Ovary (tissue), 9 donors: ENCODE results near the gene AP5Z1. TPM values are rescaled to one million over a fixed set of nuclear protein-coding genes. Genes with fewer than 3 reads are reported as not detected.

ENCODE experiments used
- DNase-seq, 5 donors: peaks; one replicate each; pipeline ENCODE4 v3.0.0-alpha.2; 2019 to 2020
- H3K27ac ChIP-seq, 2 donors: fragments of 200-600 bp; one replicate each; pipeline versions ENCODE4 v1.5.1 to v1.8.0; 2019 to 2022
- H3K27me3 ChIP-seq: fragments of 200-600 bp; one replicate; pipeline ENCODE4 v1.8.0; 2022
- H3K36me3 ChIP-seq: fragments of 200-600 bp; sonication (generic); one replicate; pipeline ENCODE4 v1.5.1; 2019
- H3K4me1 ChIP-seq: one replicate; pipeline ENCODE4 v1.8.1; 2013; ENCODE audit warnings: mild to moderate bottlenecking, moderate library complexity; ENCODE audit not compliant: insufficient read depth
- H3K4me3 ChIP-seq: fragments of 200-600 bp; sonication (generic); one replicate; pipeline ENCODE4 v1.5.1; 2017
- H3K9me3 ChIP-seq, 2 donors: fragments of 200-600 bp in 1 of 2; sonication (generic) in 1 of 2; one replicate each; pipeline versions ENCODE4 v1.5.1 to v1.8.1; 2013 to 2019; ENCODE audit warnings: mild to moderate bottlenecking in 1 of 2, moderate library complexity in 1 of 2
- EP300 ChIP-seq: sonication (generic); formaldehyde crosslinking; IDR thresholded peaks from one replicate; pipeline ENCODE4 v1.6.1; 2017; ENCODE audit warnings: antibody characterized with exemption
- POLR2A ChIP-seq: fragments of 450-650 bp; IDR thresholded peaks from one replicate; pipeline ENCODE4 v1.6.1; 2017; ENCODE audit warnings: antibody characterized with exemption, mild to moderate bottlenecking, moderate library complexity
- WGBS, 3 donors: extraction: QIAGEN DNeasy Blood & Tissue Kit in 1 of 3; methylation state at CpG; one replicate each; pipeline versions ENCODE4 v1.1.5 to v1.1.7; 2013 to 2017; 5-methylcytosine and 5-hydroxymethylcytosine counted together
- intact Hi-C, 4 donors: fragments of 100-400 bp; cut with DNase I; formaldehyde crosslinking; loops; one replicate each; pipeline versions ENCODE4 v1.11.0 to v1.15.1; 2022 to 2023
- polyA plus RNA-seq, 2 donors: library from polyadenylated mRNA; stranded (reverse); fragments of 200-250 nt in 1 of 2; fragments of 350-450 nt in 1 of 2; fragmentation: Illumina TruSeq in 1 of 2; extraction: RNeasy Lipid Tissue Mini Kit (QIAGEN cat#74804) in 1 of 2; gene quantifications; one replicate each; pipeline ENCODE4 v1.2.3, GENCODE V29; 2013 to 2014
- total RNA-seq, 7 donors: library from RNA; depleted of rRNA in 2 of 7; stranded (reverse); fragments of >200 nt in 2 of 7; fragmentation: NEBNext Ultra II Directional in 3 of 7; extraction: Animal tissue kit (Norgen Biotek cat#: 25700) in 3 of 7; gene quantifications; one replicate each; pipeline versions ENCODE4 v1.1.0 to v1.2.4, GENCODE V29; 2016 to 2023
- TF ChIP-seq, protein P1 (sequence below), 3 donors: fragments of 450-650 bp in 2 of 3; fragments of 200-600 bp in 1 of 3; IDR thresholded peaks; one replicate each; pipeline versions ENCODE4 v1.5.1 to v1.8.0; 2016 to 2022; ENCODE audit warnings: antibody characterized with exemption in 3 of 3, mild to moderate bottlenecking in 1 of 3
- donor health status: DM: no; HTN: no; CAD: no; lungs with moderate emphysema.
- donor health status: DM: no; HTN: no; CAD: no.
- donor health status: Bipolar disorder and iron deficiency.
- donor health status: DM: yes; HTN: yes; CAD: no.
- donor health status: DM: no; HTN: no; CAD: no.
- donor health status: DM: yes; HTN: yes; CAD: no.

The AP5Z1 gene
- total and polyA plus RNA-seq, 9 donors = 2.4 to 37.3 (median 23.1) TPM

GRCh38 chr7:4835398-4836205 lies 60.2 kb downstream of the AP5Z1 start:
- TF ChIP-seq, protein P1, sequence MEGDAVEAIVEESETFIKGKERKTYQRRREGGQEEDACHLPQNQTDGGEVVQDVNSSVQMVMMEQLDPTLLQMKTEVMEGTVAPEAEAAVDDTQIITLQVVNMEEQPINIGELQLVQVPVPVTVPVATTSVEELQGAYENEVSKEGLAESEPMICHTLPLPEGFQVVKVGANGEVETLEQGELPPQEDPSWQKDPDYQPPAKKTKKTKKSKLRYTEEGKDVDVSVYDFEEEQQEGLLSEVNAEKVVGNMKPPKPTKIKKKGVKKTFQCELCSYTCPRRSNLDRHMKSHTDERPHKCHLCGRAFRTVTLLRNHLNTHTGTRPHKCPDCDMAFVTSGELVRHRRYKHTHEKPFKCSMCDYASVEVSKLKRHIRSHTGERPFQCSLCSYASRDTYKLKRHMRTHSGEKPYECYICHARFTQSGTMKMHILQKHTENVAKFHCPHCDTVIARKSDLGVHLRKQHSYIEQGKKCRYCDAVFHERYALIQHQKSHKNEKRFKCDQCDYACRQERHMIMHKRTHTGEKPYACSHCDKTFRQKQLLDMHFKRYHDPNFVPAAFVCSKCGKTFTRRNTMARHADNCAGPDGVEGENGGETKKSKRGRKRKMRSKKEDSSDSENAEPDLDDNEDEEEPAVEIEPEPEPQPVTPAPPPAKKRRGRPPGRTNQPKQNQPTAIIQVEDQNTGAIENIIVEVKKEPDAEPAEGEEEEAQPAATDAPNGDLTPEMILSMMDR (IDR thresholded peaks at IDR 0.05) = no peak
- TF ChIP-seq POLR2A = no peak
- TF ChIP-seq EP300 = no peak
- intact Hi-C loops = no loop called here
- WGBS, 3 donors = 89 to 97% (median 92%) methylated on average over 24 to 28 of the region's 28 CpGs
- no peak overlapping the region for H3K4me3 ChIP-seq
- no peak for DNase-seq
- H3K27me3 ChIP-seq = no peaks in the 10 kb centered on the region
- no peaks in the 10 kb centered on the region for H3K4me1 ChIP-seq
- no peaks in the 10 kb centered on the region for H3K9me3 ChIP-seq
- no peak overlapping the region for H3K27ac ChIP-seq
- H3K36me3 ChIP-seq = no peaks in the 10 kb centered on the region

DNA sequence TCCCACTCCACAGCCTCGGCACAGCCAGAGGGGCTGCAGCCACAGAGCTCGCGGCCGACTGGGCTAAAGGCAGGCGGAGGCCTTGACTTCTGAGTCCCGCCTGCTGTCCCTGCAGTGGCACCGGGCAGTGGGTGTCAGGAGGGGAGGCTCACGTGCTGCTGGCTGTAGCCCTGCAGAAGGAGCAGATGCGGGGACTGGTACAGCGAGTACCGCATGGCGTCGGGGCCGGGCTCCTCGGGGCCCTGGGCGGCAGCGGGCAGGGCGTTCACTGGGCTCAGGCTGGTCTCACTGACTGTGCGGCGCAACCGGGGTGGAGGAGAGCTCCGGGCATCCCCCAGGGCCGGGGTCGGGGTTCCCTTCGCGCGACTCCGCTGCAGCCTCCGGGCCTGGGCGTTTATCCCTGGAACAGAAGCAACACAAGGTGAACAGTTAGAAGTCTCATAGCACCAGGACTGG lies 60.8 kb downstream of the AP5Z1 start:
- TF ChIP-seq, protein P1 (IDR thresholded peaks at IDR 0.05) = no peak
- TF ChIP-seq EP300 (no peak), POLR2A (no peak)
- Histone ChIP-seq H3K27ac (no peak overlapping the region), H3K36me3 (no peaks in the 10 kb centered on the region), H3K4me3 (no peak overlapping the region), H3K4me1 (no peaks in the 10 kb centered on the region), H3K9me3 (no peaks in the 10 kb centered on the region), H3K27me3 (no peaks in the 10 kb centered on the region)
- WGBS, 3 donors = 93 to 97% (median 93%) methylated on average over 29 to 30 of the region's 30 CpGs
- intact Hi-C loops = no loop called here
- no peak for DNase-seq

DNA sequence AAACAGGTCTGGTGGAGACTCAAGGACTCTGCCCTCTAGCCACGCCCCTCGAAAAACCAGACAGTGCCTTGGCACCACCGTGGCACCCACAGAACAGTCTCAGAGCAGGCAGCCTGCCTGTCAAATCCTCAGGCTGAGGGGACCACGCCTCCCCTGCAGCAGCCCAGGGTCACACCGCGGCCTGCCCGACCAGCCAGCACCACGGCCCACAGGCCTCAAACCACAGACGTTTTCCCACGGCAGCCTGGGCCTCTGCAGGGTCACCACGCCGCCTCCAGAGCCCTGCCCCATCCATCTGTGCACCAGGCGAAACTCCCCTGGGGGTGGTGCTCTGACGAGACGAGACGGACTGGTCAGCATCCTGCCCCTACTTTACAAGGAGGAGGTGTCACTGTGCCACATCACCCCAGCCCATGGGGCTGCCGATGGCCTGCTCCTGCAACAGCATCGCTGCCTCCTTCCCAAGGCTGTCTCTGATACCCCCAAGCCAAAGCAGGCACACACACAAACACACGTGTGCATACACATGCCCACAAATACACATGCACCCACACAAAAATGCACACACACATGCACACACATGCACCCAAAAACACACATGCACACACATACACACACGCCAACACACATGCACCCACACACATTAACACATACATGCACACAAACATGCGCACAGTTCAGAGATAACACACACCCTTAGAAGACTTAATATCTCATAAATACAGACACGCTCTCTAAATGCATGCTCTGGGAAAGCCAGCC lies 61.8 kb downstream of the AP5Z1 start:
- Histone ChIP-seq H3K4me3 (no peak overlapping the region), H3K27ac (no peak overlapping the region), H3K9me3 (no peaks in the 10 kb centered on the region), H3K4me1 (peaks cover under 1% of the 10 kb centered on the region), H3K27me3 (no peaks in the 10 kb centered on the region), H3K36me3 (no peaks in the 10 kb centered on the region)
- TF ChIP-seq, protein P1 (IDR thresholded peaks at IDR 0.05) = no peak
- TF ChIP-seq EP300 (no peak), POLR2A (no peak)
- intact Hi-C loops = no loop called here
- DNase-seq = no peak
- 77 to 80% (median 79%) methylated on average over 22 of the region's 22 CpGs for WGBS, 3 donors

- no peak for DNase-seq
- H3K4me1 ChIP-seq = peaks cover 1% of the 10 kb centered on the region
- 44 to 61% (median 49%) methylated on average over 22 to 30 of the region's 30 CpGs for WGBS, 3 donors
- no peak overlapping the region for H3K27ac ChIP-seq
- TF ChIP-seq EP300 (no peak), POLR2A (no peak)
- TF ChIP-seq, protein P1 (IDR thresholded peaks at IDR 0.05) = no peak
- H3K4me3 ChIP-seq = no peak overlapping the region
- H3K27me3 ChIP-seq = no peaks in the 10 kb centered on the region
- no peaks in the 10 kb centered on the region for H3K36me3 ChIP-seq
- H3K9me3 ChIP-seq = no peaks in the 10 kb centered on the region
- intact Hi-C loops = no loop called here
Observed at GRCh38 chr7:4837803-4838625, 62.6 kb downstream of the AP5Z1 start.
